Coronary artery (tissue), 2 donors: Measurements from ENCODE around the gene LMO1.

Experiments used
- DNase-seq: peaks from one replicate; pipeline ENCODE4 v3.0.0-alpha.2; 2017; ENCODE audit warnings: low spot score
- H3K27ac ChIP-seq, 2 donors: fragments of 200-600 bp; sonication (generic); one replicate each; pipeline ENCODE4 v1.5.1; 2016 to 2019
- H3K4me3 ChIP-seq: fragments of 200-600 bp; sonication (generic); 2 replicates; pipeline ENCODE4 v1.5.1; 2016; ENCODE audit warnings: mild to moderate bottlenecking, moderate library complexity
- TF ChIP-seq, protein P1 (sequence below): fragments of 200-600 bp; sonication (generic); IDR thresholded peaks from one replicate; pipeline ENCODE4 v1.5.1; 2019; ENCODE audit warnings: antibody characterized with exemption

Gene LMO1

DNA sequence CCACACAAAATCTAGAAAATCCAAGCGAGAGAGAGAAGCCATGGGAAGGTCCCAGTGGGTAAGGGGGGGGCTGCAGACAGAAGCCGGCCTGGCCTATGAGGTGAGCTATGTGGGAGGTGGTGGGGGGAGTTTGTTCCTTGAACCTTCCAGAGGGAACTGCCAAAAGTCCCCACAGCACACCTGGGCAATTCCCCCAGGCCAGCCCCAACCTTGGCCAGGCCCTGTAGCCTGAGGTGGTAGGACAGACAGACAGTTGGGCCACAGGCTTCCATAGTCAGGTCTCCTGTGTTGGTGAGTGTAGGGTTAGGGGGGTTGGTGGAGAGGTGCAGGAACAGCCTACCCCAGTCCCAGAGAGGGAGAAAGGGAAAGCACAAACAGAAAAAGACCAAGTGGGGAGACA is 39.0 kb downstream of the LMO1 start:
- DNase-seq, result no peak
- TF ChIP-seq, protein P1, sequence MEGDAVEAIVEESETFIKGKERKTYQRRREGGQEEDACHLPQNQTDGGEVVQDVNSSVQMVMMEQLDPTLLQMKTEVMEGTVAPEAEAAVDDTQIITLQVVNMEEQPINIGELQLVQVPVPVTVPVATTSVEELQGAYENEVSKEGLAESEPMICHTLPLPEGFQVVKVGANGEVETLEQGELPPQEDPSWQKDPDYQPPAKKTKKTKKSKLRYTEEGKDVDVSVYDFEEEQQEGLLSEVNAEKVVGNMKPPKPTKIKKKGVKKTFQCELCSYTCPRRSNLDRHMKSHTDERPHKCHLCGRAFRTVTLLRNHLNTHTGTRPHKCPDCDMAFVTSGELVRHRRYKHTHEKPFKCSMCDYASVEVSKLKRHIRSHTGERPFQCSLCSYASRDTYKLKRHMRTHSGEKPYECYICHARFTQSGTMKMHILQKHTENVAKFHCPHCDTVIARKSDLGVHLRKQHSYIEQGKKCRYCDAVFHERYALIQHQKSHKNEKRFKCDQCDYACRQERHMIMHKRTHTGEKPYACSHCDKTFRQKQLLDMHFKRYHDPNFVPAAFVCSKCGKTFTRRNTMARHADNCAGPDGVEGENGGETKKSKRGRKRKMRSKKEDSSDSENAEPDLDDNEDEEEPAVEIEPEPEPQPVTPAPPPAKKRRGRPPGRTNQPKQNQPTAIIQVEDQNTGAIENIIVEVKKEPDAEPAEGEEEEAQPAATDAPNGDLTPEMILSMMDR, result no peak
- Histone ChIP-seq H3K4me3 (no peak overlapping the region), H3K27ac (no peak overlapping the region)

DNA sequence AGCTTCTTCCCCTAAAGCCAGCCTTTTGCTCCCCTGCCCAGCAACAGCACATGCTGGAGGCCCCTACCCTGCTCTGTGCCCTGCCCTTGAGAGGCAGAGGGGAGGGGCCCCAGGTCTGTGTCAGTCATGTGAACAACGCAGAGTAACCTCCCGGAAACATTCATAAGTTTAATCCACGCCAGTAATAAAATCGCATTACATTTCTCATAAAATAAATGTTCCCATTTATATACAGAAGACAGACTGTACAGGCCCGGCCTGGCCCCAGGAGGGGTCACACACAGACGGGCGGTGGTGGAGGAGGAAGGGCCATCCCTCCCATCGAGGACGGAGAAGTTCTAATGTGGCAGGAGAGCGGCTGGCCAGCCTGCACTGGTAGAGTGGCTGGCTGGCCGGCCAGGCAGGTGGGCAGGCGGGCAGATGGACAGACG is 39.5 kb downstream of the LMO1 start:
- H3K27ac ChIP-seq, result no peak overlapping the region
- TF ChIP-seq, protein P1, result no peak

DNA sequence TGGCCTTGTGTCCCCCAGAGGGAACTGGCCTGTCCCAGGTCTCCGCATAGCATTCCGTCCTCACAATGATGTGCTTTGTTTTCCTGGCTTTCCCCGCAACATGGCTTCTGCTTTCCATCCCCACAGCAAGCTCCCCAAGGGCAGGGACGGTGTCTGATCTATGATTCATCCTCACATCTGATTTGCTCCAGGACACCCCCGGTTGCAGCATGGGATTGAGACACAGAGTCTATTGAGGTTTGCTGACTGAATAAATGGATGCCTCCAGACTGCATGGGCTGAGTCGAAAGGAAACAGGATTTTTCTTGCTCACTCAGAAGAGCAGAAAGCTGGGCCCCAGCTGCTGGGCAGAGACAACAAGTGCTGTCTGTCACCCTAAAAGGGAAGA is 40.2 kb downstream of the LMO1 start:
- Histone ChIP-seq H3K4me3 (no peak overlapping the region), H3K27ac (no peak overlapping the region)
- no peak for DNase-seq
- TF ChIP-seq, protein P1, result no peak

More for the DNA sequence above, 39.5 kb downstream of the LMO1 start:
- no peak overlapping the region for H3K4me3 ChIP-seq
- no peak for DNase-seq

DNA sequence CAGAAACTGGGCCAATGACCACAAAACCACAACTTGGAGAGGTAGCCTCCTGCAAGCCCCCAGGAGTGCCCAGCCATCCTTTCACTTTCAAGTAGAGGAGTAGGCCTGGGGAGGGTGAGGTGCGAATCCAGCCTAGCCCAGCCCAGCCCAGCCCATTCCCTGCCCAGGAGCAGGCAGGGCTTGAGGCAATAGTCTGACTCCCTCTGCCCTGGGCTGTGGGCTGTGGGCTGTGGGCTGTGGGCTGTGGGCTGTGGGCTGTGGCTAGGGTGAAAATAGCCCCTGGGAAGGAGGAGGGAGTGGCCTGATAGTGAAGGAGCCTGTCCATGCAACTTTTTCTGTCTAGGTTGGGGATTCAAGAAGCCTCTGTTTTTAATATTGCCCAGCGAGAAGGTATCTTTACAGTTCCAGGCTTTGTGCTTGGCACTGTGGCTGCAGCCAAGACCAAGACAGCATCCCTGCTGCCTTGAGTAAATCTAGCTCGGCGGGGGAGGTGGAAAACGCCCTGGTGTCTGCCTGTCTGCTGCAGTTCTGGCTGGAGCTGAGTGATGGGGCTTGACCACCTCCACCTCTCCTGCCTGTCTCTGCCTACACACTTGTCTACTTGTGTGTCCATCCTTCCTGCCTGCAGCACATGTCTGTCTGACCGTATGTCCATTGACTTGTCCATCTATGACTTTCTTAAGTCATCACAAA is 40.7 kb downstream of the LMO1 start:
- TF ChIP-seq, protein P1, result no peak
- no peak overlapping the region for H3K4me3 ChIP-seq
- DNase-seq, result no peak
- H3K27ac ChIP-seq, result no peak overlapping the region

- DNase-seq, result no peak
- no peak overlapping the region for H3K27ac ChIP-seq
- TF ChIP-seq, protein P1, result no peak
- no peak overlapping the region for H3K4me3 ChIP-seq
These were observed 41.7 kb downstream of the LMO1 start for GRCh38 chr11:8221917-8222495.

GRCh38 chr11:8221046-8221723 is 42.5 kb downstream of the LMO1 start:
- H3K4me3 ChIP-seq, result no peak overlapping the region
- no peak overlapping the region for H3K27ac ChIP-seq
- DNase-seq, result no peak
- TF ChIP-seq, protein P1, result no peak
